T-helper 17 cell (primary cell): ENCODE measurements around the gene RBM17. TPM values are rescaled to one million over a fixed set of nuclear protein-coding genes. Genes with fewer than 3 reads are reported as not detected.
"Not testable (repeated sequence)": the region's sequence is repeated elsewhere in the genome, so short reads cannot be mapped to it uniquely, and the experiment has no call there.

Experiments used
- ATAC-seq: fragments of 150-1000 bp; cut with Tn5 transposase; 2 replicates; pipeline ENCODE4 v1.10.0; 2021; ENCODE audit warnings: mild to moderate bottlenecking, moderate library complexity
- DNase-seq, 3 donors: peaks; one replicate each; pipeline versions ENCODE4 v3.0.0 to v3.0.0-alpha.2; 2020 to 2021
- H3K9me3 ChIP-seq: one replicate; pipeline ENCODE4 v1.7.0; 2013; ENCODE audit warnings: low read length, mild to moderate bottlenecking; ENCODE audit not compliant: control insufficient read depth, poor library complexity, severe bottlenecking
- H3K27ac Mint-ChIP-seq: one replicate; pipeline ENCODE4 v1.8.0; 2022; ENCODE audit warnings: mild to moderate bottlenecking, moderate library complexity, mixed read lengths
- H3K27me3 Mint-ChIP-seq: one replicate; pipeline ENCODE4 v1.8.0; 2022; ENCODE audit warnings: mixed read lengths
- H3K36me3 Mint-ChIP-seq: one replicate; pipeline ENCODE4 v1.8.0; 2022; ENCODE audit warnings: low read depth, mixed read lengths
- H3K4me1 Mint-ChIP-seq: one replicate; pipeline ENCODE4 v1.8.0; 2022; ENCODE audit warnings: mild to moderate bottlenecking, mixed read lengths
- H3K4me3 Mint-ChIP-seq: one replicate; pipeline ENCODE4 v1.8.0; 2022; ENCODE audit warnings: mild to moderate bottlenecking, moderate library complexity, mixed read lengths
- total RNA-seq, 4 donors: library from RNA in 2 of 4; stranded (reverse) in 2 of 4; gene quantifications; one replicate each; pipeline ENCODE4 v1.2.3 and lab custom pipeline; 2022 to 2026

The RBM17 gene, protein sequence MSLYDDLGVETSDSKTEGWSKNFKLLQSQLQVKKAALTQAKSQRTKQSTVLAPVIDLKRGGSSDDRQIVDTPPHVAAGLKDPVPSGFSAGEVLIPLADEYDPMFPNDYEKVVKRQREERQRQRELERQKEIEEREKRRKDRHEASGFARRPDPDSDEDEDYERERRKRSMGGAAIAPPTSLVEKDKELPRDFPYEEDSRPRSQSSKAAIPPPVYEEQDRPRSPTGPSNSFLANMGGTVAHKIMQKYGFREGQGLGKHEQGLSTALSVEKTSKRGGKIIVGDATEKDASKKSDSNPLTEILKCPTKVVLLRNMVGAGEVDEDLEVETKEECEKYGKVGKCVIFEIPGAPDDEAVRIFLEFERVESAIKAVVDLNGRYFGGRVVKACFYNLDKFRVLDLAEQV
- 100 to 1,000 TPM; 133 to 146 TPM for total RNA-seq
- total RNA-seq (lab: John Stamatoyannopoulos, UW), result 95.2 to 130 reads per million in 2 donors

DNA sequence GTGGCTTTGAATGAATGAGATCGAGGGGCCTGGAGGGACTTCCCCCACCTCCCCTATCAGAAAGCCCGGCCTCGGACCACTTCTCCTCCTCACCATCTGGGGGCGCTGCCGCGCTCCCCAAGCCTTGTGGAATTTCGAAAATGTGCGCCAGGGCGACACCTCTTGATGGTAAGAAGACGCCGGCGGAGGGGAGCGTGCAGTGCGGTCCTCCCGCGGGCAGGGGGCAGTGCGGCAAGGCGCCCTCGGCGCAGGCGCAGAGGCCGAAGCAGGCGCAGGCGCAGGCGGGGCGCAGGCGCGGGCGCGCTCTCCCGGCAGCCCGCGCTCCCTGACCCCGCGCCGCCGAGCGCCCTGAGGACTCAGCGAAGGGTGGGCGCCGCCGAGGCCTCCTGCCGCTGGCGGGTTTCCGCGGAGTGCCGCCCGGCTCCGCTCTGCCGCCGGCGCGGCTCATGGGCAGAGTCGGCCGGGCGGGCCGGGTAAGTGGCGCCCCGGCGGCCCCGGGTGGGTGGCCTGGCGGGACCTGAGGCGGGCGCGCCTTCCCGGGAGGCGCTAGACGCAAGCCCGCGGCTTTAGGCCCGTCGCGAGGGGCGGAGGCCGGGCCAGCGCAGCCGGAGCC lies at the start of gene RBM17:
Gene RBM17 (plus strand): TSS at position 314 of the 613 bp plus-strand sequence. CDS start 8,032 bp downstream, outside the sequence.
- ATAC-seq (peak; percentile 85), DNase-seq (peak; percentile 89 to 99 (median 97))
- H3K9me3 ChIP-seq, result no peaks in the 10 kb centered on the region
- Mint-ChIP-seq H3K36me3 (peaks cover 2% of the 10 kb centered on the region), H3K4me3 (peak within 1 kb of the TSS; percentile 98), H3K27ac (peak within 1 kb of the TSS; percentile 97), H3K4me1 (peaks cover 50% of the 10 kb centered on the region), H3K27me3 (no peaks in the 10 kb centered on the region)

DNA sequence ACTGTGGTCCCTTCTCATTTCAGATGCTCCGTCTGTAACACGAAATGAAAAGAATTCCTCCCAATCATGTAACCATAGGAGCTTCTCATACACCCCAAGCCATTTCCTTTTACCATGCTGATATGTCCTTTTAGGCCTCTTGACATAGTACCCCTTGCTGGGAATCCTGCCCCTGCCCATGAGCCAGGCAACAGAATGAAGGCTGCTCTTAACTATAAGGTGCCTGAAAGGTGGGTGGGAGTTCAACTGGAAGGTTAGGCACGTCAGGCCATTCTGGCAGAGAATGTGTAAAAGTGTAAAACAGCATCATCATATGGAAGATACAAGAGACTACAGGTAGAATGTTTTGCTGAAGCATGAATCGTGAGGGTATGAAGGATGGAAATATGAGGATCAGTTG lies 49.1 kb upstream of the RBM17 start:
- Mint-ChIP-seq H3K27me3 (no peaks in the 10 kb centered on the region), H3K4me1 (peaks cover 52% of the 10 kb centered on the region), H3K27ac (peak overlapping the region; percentile 94), H3K4me3 (peak overlapping the region; percentile 67), H3K36me3 (peaks cover 4% of the 10 kb centered on the region)
- DNase-seq (no peak), ATAC-seq (no peak)
- no peaks in the 10 kb centered on the region for H3K9me3 ChIP-seq

DNA sequence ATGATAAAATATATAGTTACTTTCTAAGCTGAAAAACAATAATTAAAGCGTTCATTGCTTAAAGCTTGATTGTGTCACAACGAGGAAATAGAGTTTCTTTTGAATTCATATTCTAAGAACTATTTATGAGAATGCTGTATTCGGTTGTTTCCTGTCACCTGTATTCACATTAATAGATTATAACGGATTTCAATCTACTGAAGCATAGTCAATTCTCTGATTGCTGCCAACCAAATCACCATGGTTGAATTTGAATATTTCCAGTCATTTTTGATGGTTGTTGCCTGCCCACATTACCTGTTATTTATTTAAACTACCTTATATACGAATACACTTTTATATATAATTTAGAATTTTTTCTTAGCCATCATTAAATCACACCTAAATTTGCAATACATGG lies 48.6 kb upstream of the RBM17 start:
- H3K27ac Mint-ChIP-seq, result peak overlapping the region; percentile 94
- H3K4me3 Mint-ChIP-seq, result no peak overlapping the region
- no peak for DNase-seq
- H3K9me3 ChIP-seq, result no peaks in the 10 kb centered on the region
- peaks cover 53% of the 10 kb centered on the region for H3K4me1 Mint-ChIP-seq
- no peak for ATAC-seq
- no peaks in the 10 kb centered on the region for H3K27me3 Mint-ChIP-seq
- peaks cover 4% of the 10 kb centered on the region for H3K36me3 Mint-ChIP-seq

DNA sequence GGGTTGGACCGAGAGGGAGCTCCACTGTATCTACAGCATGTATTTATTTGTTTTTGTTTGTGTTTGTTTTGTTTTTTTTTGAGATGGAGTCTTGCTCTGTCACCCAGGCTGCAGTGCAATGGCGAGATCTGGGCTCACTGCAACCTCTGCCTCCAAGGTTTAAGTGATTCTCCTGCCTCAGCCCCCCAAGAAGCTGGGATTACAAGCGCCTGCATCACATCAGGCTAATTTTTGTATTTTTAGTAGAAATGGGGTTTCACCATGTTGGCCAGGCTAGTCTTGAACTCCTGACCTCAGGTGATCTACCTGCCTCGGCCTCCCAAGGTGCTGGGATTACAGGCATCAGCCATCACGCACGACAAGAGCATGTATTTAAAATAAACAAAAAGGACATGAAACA lies 45.5 kb upstream of the RBM17 start:
- H3K4me1 Mint-ChIP-seq, result peaks cover 61% of the 10 kb centered on the region
- not testable (repeated sequence) for H3K4me3 Mint-ChIP-seq

DNA sequence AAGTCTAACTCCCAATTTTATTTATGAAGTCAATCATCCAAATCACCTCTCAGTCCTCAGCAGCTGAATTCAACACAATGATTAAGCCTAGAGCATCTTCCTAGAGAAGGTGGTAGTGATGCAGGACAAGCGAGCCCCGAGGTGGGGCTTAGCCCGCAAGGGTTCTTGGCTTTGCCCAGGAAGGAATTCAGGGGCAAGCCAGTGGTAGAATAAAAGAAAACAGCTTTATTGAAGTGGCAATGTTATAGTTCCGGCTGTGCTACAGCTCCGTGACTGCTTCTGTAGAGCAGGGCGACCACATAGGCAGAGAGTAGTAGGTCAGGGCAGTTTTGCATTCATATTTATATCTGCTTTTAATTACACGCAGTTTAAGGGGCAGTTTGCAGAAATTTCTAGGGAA lies 44.8 kb upstream of the RBM17 start:
- H3K4me1 Mint-ChIP-seq, result peaks cover 61% of the 10 kb centered on the region
- peaks cover 3% of the 10 kb centered on the region for H3K36me3 Mint-ChIP-seq
- peak overlapping the region; percentile 81 for H3K4me3 Mint-ChIP-seq
- H3K9me3 ChIP-seq, result no peaks in the 10 kb centered on the region
- DNase-seq (no peak), ATAC-seq (peak; percentile 76)
- H3K27me3 Mint-ChIP-seq, result no peaks in the 10 kb centered on the region
- peak overlapping the region; percentile 87 for H3K27ac Mint-ChIP-seq

More for the DNA sequence above, 45.5 kb upstream of the RBM17 start:
- H3K9me3 ChIP-seq, H3K27me3 Mint-ChIP-seq, ATAC-seq, H3K36me3 Mint-ChIP-seq, DNase-seq: not testable (repeated sequence)
- peak overlapping the region; percentile 62 for H3K27ac Mint-ChIP-seq

DNA sequence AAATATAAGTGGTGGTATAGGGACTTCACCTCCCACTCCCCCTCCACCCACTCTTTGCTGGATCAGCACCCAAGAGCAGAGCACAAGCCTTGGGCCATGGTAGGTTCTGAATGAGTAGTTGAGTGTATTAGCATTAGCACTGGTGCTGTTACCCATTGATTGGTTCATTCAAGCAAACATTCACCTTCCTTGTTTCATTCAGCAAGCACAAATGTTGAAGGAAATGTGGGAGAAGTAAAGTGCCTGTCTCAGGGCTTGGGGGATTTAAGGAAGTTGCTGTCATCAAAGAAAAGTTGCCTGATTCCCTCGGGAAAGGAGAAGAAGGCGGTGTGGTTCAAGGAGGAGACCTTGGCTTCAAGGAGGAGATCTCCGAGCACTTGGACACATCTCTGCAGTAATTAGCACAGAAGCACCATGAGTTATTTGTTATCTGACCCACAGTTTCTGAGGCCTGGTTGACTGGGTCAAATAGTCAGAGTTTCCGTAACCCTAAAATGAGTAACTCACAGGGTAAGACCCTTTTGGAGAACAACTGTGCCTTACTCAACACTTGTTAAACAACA lies 44.0 kb upstream of the RBM17 start:
- Mint-ChIP-seq H3K27ac (peak overlapping the region; percentile 87), H3K36me3 (peaks cover 5% of the 10 kb centered on the region), H3K4me1 (peaks cover 59% of the 10 kb centered on the region)

DNA sequence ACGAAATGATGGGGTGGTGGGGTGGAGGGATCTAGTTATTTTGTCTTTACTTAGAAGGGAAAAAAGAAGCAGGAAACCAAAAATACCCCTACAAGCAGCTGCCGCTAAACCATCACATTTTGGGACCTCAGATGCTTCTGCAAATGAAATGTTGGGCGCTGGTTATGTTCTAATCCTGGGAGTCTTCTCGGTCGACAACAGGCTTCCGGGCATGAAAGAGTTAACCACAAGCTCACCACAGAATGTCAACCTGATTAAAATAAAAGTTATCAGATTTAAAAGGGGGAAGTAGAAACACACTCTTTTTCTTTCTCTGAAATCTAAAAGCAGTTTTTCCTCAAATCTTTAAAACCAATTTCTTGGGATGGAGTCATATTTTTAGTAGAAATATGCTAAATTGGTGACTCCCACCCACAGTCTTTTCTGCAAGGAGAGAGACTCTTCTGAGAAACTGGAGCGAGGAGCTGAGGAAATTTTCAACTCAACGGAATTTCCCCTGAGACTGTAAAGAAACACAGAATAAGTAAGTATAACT lies 43.5 kb upstream of the RBM17 start:
- Mint-ChIP-seq H3K27ac (peak overlapping the region; percentile 87), H3K36me3 (peaks cover 5% of the 10 kb centered on the region), H3K4me3 (peak overlapping the region; percentile 81), H3K27me3 (no peaks in the 10 kb centered on the region), H3K4me1 (peaks cover 62% of the 10 kb centered on the region)
- DNase-seq, result no peak
- no peaks in the 10 kb centered on the region for H3K9me3 ChIP-seq
- ATAC-seq, result peak; percentile 36

More for the DNA sequence above, 44.0 kb upstream of the RBM17 start:
- H3K27me3 Mint-ChIP-seq, result no peaks in the 10 kb centered on the region
- ATAC-seq, result no peak
- H3K9me3 ChIP-seq, result no peaks in the 10 kb centered on the region
- peak overlapping the region; percentile 81 for H3K4me3 Mint-ChIP-seq
- no peak for DNase-seq

DNA sequence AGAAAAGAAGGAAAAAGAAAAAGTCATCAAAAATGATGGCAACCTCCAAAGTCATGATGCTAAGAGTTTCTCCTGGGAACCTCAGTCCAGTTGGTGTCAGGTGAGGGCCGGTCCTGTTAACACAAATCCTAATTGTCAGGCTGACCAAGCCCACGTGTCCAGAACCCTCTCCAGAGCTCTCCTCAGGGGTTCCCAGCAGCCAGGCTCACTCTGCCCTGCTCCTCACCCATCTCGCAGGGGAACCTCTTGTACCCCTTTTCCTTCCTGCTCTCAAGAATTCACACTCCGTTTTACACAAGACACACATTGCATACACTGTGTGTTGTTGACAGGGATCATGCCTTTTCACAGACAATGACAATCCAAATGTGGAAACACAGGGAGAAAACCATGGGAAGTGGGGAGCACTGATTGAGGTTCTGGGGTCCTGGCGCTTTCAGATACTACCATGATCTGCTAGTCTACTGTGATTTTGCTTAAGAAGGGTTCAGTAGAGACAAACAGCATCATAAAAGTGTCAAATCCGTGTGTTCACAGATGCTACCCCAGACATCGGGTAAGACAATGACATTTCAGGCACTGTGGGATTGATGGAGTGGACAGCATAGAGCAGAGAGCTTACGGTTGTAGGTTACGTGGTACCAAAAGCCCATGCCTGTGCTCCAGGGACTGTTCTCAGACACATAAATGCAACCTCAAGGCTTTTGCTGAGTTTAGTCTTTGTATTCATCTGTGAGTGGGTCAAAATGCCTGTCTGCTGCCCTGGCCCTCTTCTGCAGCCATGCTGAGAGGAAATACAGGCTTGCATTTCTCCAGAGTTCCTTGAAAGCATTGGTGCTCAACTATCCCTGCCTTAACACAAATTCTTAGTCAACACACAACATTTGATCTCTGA lies 42.7 kb upstream of the RBM17 start:
- Mint-ChIP-seq H3K36me3 (peaks cover 5% of the 10 kb centered on the region), H3K4me1 (peaks cover 67% of the 10 kb centered on the region), H3K27me3 (no peaks in the 10 kb centered on the region), H3K4me3 (peak overlapping the region; percentile 81), H3K27ac (peak overlapping the region; percentile 87)
- no peak for ATAC-seq
- DNase-seq, result no peak
- H3K9me3 ChIP-seq, result no peaks in the 10 kb centered on the region

DNA sequence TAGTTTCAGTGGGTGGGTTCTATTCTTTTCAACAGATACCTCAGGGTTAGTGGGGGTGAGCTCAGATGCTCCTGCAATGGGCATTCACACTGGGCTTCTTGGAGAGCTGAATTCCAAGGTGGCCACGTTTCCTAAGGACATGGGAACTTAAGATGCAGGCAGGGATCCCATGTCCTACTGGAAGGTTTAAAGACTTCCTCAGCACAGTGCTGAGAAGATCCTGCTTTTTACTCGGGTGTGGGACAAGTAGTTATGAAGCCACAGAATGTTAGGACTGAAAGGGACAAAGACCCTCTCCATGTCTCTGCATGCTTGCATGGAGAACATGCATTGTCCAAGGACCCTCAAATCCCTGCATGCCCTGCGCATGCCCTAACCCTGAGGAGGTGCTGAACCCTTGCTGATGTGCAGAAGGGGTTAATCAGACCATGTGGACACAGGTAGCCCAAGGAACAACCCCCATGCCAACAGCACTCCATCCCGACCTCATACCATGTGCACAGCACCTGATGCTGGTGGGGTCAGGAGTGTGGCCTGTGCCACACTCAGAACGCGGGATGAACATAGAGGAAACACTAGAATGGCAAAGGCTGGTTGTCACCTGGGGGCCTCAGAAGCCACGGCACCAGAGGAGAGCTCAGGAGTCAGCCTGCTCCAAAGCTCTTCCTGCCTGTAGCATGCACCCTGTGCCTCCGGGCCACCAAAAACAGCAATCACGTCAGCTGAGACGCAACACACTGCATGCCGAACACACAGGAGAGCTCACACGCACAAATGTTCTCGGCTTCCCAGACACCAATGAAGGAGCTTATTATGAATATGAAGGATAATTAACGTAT lies 41.8 kb upstream of the RBM17 start:
- DNase-seq, result no peak
- peak overlapping the region; percentile 87 for H3K27ac Mint-ChIP-seq
- peaks cover 67% of the 10 kb centered on the region for H3K4me1 Mint-ChIP-seq
- no peak for ATAC-seq
- H3K36me3 Mint-ChIP-seq, result peaks cover 5% of the 10 kb centered on the region
- no peaks in the 10 kb centered on the region for H3K9me3 ChIP-seq
- H3K4me3 Mint-ChIP-seq, result peak overlapping the region; percentile 81
- H3K27me3 Mint-ChIP-seq, result no peaks in the 10 kb centered on the region

DNA sequence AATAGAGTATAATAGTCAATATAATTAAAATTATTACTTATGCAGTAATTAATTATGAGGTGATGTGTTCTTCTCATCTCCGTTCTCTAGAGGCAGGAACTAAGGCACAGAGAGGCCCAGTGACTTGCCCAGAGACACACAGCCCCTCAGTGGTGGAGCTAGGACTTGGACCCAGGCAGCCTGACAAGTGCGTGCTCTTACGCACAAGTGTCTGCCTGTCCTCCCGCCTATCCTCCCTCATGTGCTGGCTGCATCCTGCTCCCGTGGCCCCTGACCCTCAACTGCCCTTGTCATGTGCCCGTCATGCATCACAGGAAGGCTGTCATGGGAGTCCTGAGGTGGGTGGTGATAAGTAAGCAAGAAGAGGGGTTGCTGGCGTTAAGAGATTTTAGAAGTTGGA lies 41.0 kb upstream of the RBM17 start:
- peak overlapping the region; percentile 12 for H3K4me3 Mint-ChIP-seq
- no peak for DNase-seq

DNA sequence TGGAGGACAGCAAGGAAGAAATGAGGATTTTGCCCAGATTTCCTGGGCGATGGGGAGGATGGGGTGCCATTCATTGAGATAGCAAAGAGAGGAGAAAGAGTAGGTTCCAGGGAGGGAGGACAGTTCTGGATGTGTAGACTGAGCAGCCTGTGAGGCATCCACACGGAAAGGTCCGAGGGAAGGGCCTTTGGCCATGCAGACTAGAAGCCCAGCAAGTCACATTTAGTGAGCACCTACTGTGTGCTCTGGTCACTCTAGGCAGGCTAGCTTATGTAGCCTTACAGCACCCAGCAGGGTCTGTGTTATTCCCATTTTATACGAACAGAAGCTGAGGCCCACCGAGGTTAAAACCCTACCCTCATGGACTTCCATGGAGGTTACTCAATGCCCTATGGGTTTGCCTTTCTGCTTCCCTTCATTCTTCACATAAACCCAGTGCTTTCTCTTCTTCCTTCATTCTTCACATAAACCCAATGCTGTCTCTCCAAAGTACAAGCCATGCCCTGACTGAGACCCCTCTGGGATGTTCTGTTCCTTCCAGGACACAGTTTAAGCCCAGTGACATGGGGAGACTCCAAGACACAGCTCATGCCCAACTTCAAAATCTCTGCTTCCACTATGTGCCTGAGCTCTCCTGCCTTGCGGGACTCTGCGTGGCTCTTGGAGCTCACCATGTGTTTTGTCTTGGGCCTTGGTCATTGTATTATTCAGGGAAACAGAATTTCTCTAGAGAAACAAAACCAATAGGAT lies 40.4 kb upstream of the RBM17 start:
- no peaks in the 10 kb centered on the region for H3K9me3 ChIP-seq
- no peaks in the 10 kb centered on the region for H3K27me3 Mint-ChIP-seq
- peaks cover 79% of the 10 kb centered on the region for H3K4me1 Mint-ChIP-seq
- H3K4me3 Mint-ChIP-seq, result peak overlapping the region; percentile 36
- no peak for ATAC-seq
- no peak for DNase-seq
- H3K27ac Mint-ChIP-seq, result peak overlapping the region; percentile 99
- H3K36me3 Mint-ChIP-seq, result peaks cover 5% of the 10 kb centered on the region

More for the DNA sequence above, 41.0 kb upstream of the RBM17 start:
- no peaks in the 10 kb centered on the region for H3K27me3 Mint-ChIP-seq
- H3K9me3 ChIP-seq, result no peaks in the 10 kb centered on the region
- peaks cover 76% of the 10 kb centered on the region for H3K4me1 Mint-ChIP-seq
- H3K36me3 Mint-ChIP-seq, result peaks cover 5% of the 10 kb centered on the region
- no peak for ATAC-seq
- H3K27ac Mint-ChIP-seq, result peak overlapping the region; percentile 99
